HepG2 (cell line): ENCODE results near the gene MKS1. TPM values are rescaled to one million over a fixed set of nuclear protein-coding genes. Genes with fewer than 3 reads are reported as not detected.

Experiments
- ATAC-seq: fragments of 200-7000 bp; cut with Tn5 transposase; 3 replicates; pipeline ENCODE4 v1.9.1; 2020; ENCODE audit warnings: mild to moderate bottlenecking, moderate library complexity
- Bru-seq: library from RNA; stranded (reverse); fragments of 400-500 nt; gene quantifications from one replicate; lab custom pipeline; 2021; lab: Mats Ljungman, UMichigan
- BruChase-seq, 2 experiments: library from RNA; stranded (reverse); fragments of 400-500 nt; gene quantifications; one replicate each; lab custom pipeline; 2021; lab: Mats Ljungman, UMichigan
- BruUV-seq: library from RNA; stranded (reverse); fragments of 400-500 nt; replicated peaks from 2 replicates; lab custom pipeline; 2021; lab: Mats Ljungman, UMichigan
- CTCF ChIA-PET: fragments of 300-600 bp; formaldehyde crosslinking; extraction: SDS; loops from one replicate; lab custom pipeline; 2021; ENCODE audit warnings: low total read pairs, inconsistent platforms, low intra/inter-chr PET ratio; lab: Yijun Ruan, JAX
- POLR2A ChIA-PET: fragments of 350-600 bp; sonication (Branson Sonifier 250); formaldehyde crosslinking; loops from one replicate; lab custom pipeline; 2020; ENCODE audit warnings: antibody characterized with exemption, inconsistent platforms; lab: Yijun Ruan, JAX
- DNase-seq: peaks from one replicate; pipeline ENCODE4 v3.0.0-alpha.2; 2015; ENCODE audit warnings: low spot score
- FAIRE-seq: peaks from 3 replicates; lab custom pipeline; 2011; peaks lifted over from hg19 to GRCh38; lab: Jason Lieb, UNC
- H2AFZ ChIP-seq: one replicate; pipeline ENCODE4 v1.6.1; 2011; ENCODE audit warnings: low read length, inconsistent platforms
- H3K27ac ChIP-seq: fragments of 300-600 bp; 3 replicates; pipeline ENCODE4 v1.8.0; 2011; ENCODE audit warnings: mixed run types, mild to moderate bottlenecking, mixed read lengths, low read length, inconsistent platforms; ENCODE audit not compliant: insufficient read depth; ENCODE audit errors: extremely low read length
- H3K27me3 ChIP-seq, 2 experiments: fragments of 200-600 bp in 1 of 2; 2 replicates in 1 of 2; 3 replicates in 1 of 2; pipeline versions ENCODE4 v1.6.0 to v1.8.0; 2011; ENCODE audit warnings: low read length in 2 of 2, mild to moderate bottlenecking in 2 of 2, moderate library complexity in 2 of 2, inconsistent platforms in 1 of 2; ENCODE audit not compliant: insufficient read depth in 2 of 2, control insufficient read depth in 1 of 2
- H3K36me3 ChIP-seq, 2 experiments: fragments of 200-600 bp in 1 of 2; replicated peaks in 1 of 2; 2 replicates in 1 of 2; 3 replicates in 1 of 2; pipeline versions ENCODE4 v1.5.1 to v1.8.0; 2011; ENCODE audit warnings: low read length in 2 of 2, inconsistent platforms in 1 of 2; ENCODE audit not compliant: insufficient read depth in 2 of 2, control insufficient read depth in 1 of 2
- H3K4me1 ChIP-seq: 2 replicates; pipeline ENCODE4 v1.5.1; 2012; ENCODE audit warnings: low read length, inconsistent platforms; ENCODE audit not compliant: insufficient read depth
- H3K4me2 ChIP-seq: 2 replicates; pipeline ENCODE4 v1.6.0; 2011; ENCODE audit warnings: low read depth, low read length, inconsistent platforms
- H3K4me3 ChIP-seq, 3 experiments: fragments of 200-600 bp in 1 of 3; sonication (generic), shearing (Covaris generic) in 1 of 3; replicated peaks in 1 of 3; 2 replicates each; pipeline ENCODE4 v1.5.1; 2011 to 2016; ENCODE audit warnings: low read length in 3 of 3, inconsistent platforms in 2 of 3, low read depth in 2 of 3, mild to moderate bottlenecking in 2 of 3, control low read depth in 1 of 3, mixed read lengths in 1 of 3; ENCODE audit not compliant: insufficient read depth in 1 of 3
- H3K79me2 ChIP-seq: one replicate; pipeline ENCODE4 v1.6.1; 2011; ENCODE audit warnings: low read length, inconsistent platforms; ENCODE audit not compliant: insufficient read depth
- H3K9ac ChIP-seq: 2 replicates; pipeline ENCODE4 v1.6.0; 2011; ENCODE audit warnings: mild to moderate bottlenecking, low read depth, low read length, inconsistent platforms; ENCODE audit not compliant: insufficient read depth
- H3K9me3 ChIP-seq: 2 replicates; pipeline ENCODE4 v1.5.1; 2012; ENCODE audit warnings: mild to moderate bottlenecking, low read length
- H4K20me1 ChIP-seq: 2 replicates; pipeline ENCODE4 v1.6.0; 2011; ENCODE audit warnings: inconsistent platforms, mild to moderate bottlenecking, low read length, moderate library complexity; ENCODE audit not compliant: insufficient read depth
- HNRNPLL ChIP-seq: fragments of 200-400 bp; formaldehyde crosslinking; IDR thresholded peaks from 2 replicates; pipeline ENCODE4 v1.6.1; 2017; ENCODE audit warnings: mild to moderate bottlenecking, low read depth, low read length; ENCODE audit not compliant: poor library complexity, severe bottlenecking
- HOMEZ ChIP-seq: IDR thresholded peaks from 2 replicates; pipeline ENCODE4 v1.6.1; 2016; ENCODE audit warnings: low read depth
- HOXA7 ChIP-seq: sonication (generic); formaldehyde crosslinking; IDR thresholded peaks from 2 replicates; pipeline ENCODE4 v1.8.1; 2022; ENCODE audit warnings: mild to moderate bottlenecking, missing genetic modification reagents, moderate library complexity
- PCBP1 ChIP-seq: fragments of 200-400 bp; formaldehyde crosslinking; IDR thresholded peaks from 2 replicates; pipeline ENCODE4 v1.6.1; 2017; ENCODE audit warnings: mild to moderate bottlenecking, low read depth, low read length, borderline replicate concordance
- SPEN ChIP-seq: sonication (generic); formaldehyde crosslinking; IDR thresholded peaks from 2 replicates; pipeline ENCODE4 v1.5.1; 2020; ENCODE audit warnings: low read depth, mild to moderate bottlenecking, missing genetic modification reagents
- ZBTB1 ChIP-seq: sonication (generic); formaldehyde crosslinking; IDR thresholded peaks from 2 replicates; pipeline ENCODE4 v1.4.0; 2020; ENCODE audit warnings: missing genetic modification reagents, borderline replicate concordance
- ZBTB2 ChIP-seq: sonication (generic); formaldehyde crosslinking; IDR thresholded peaks from 2 replicates; pipeline ENCODE4 v1.8.0; 2022; ENCODE audit warnings: low read depth, missing genetic modification reagents
- ZMAT5 ChIP-seq: sonication (generic); formaldehyde crosslinking; IDR thresholded peaks from 2 replicates; pipeline ENCODE4 v1.5.0; 2020; ENCODE audit warnings: mild to moderate bottlenecking, low read depth, missing genetic modification reagents, borderline replicate concordance
- ZSCAN25 ChIP-seq: sonication (generic); formaldehyde crosslinking; IDR thresholded peaks from 2 replicates; pipeline ENCODE4 v1.8.0; 2022; ENCODE audit warnings: mild to moderate bottlenecking, missing genetic modification reagents
- ZUFSP ChIP-seq: sonication (generic); formaldehyde crosslinking; IDR thresholded peaks from 2 replicates; pipeline ENCODE4 v1.9.0; 2021; ENCODE audit warnings: missing genetic modification reagents, mild to moderate bottlenecking, borderline replicate concordance
- WGBS: methylation state at CpG from one replicate; pipeline ENCODE4 v1.1.6; 2017; ENCODE audit warnings: low lambda C conversion rate; 5-methylcytosine and 5-hydroxymethylcytosine counted together
- in situ Hi-C: cut with HindIII; loops from 2 replicates; pipeline ENCODE4 v1.10.0; 2017; ENCODE audit warnings: low pct_unique_long_range_greater_than_20kb; ENCODE audit not compliant: extremely low pct_ligation_motif_present
- intact Hi-C: fragments of 100-400 bp; cut with micrococcal nuclease; formaldehyde crosslinking; loops from one replicate; pipeline ENCODE4 v1.10.0; 2022; ENCODE audit not compliant: unreplicated experiment
- long read RNA-seq, 2 experiments: library from RNA in 1 of 2; library from polyadenylated mRNA in 1 of 2; stranded (forward) in 1 of 2; unstranded in 1 of 2; transcript quantifications; one replicate each; pipeline ENCODE4 v2.0.0, GENCODE V29; 2019 to 2022
- polyA minus RNA-seq, 3 experiments: library from RNA; depleted of rRNA, polyadenylated mRNA; stranded (reverse); fragments of >200 nt; gene quantifications; 2 replicates each; pipeline ENCODE4 v1.2.3, GENCODE V29; 2011; ENCODE audit warnings: low replicate concordance in 1 of 3
- polyA plus RNA-seq, 8 experiments: library from polyadenylated mRNA; depleted of rRNA in 3 of 8; stranded (reverse) in 7 of 8; unstranded in 1 of 8; fragments of >200 nt; fragmentation: Illumina TruSeq in 4 of 8; extraction: Trizol in 4 of 8; gene quantifications; 2 replicates each; pipeline versions ENCODE4 v1.2.1 to v1.2.3, GENCODE V29; 2011 to 2016; ENCODE audit warnings: low read depth in 4 of 8, missing spikeins in 1 of 8, mixed read lengths in 1 of 8; ENCODE audit not compliant: insufficient read depth in 1 of 8
- total RNA-seq, 5 experiments: library from RNA; depleted of rRNA; stranded (reverse); fragments of >200 nt; fragmentation: Illumina TruSeq; extraction: Trizol; gene quantifications; 2 replicates each; pipeline ENCODE4 v1.2.3, GENCODE V29; 2016; ENCODE audit warnings: low read depth in 1 of 5

The MKS1 gene
- total RNA-seq (2016; rRNA removed; fragmentation: Illumina TruSeq; extraction: Trizol) (24.8 and 26.3 TPM in 2 replicates), polyA plus RNA-seq (2011; rRNA removed) (16.1 and 21.3 TPM in 2 replicates), polyA minus RNA-seq (2011; rRNA and poly(A)+ RNA removed; ENCODE audit: low replicate concordance) (18.2 and 25.5 TPM in 2 replicates), Bru-seq, nascent RNA (percentile 59 among the genes with signal in this experiment), BruChase-seq, experiment 1, labeled RNA remaining after a 6-hour chase (percentile 62 among the genes with signal in this experiment), BruChase-seq, experiment 2, labeled RNA remaining after a 2-hour chase (percentile 61 among the genes with signal in this experiment)
- 6.2 and 6.6 TPM in 2 replicates for total RNA-seq (2016; cell fraction: cytosol; rRNA removed; fragmentation: Illumina TruSeq; extraction: Trizol; ENCODE audit: low read depth)
- 22.8 and 25.4 TPM in 2 replicates for total RNA-seq (2016; cell fraction: insoluble cytoplasmic fraction; rRNA removed; fragmentation: Illumina TruSeq; extraction: Trizol)
- 7.3 and 8.1 TPM in 2 replicates for total RNA-seq (2016; cell fraction: membrane; rRNA removed; fragmentation: Illumina TruSeq; extraction: Trizol)
- 23.0 and 27.7 TPM in 2 replicates for total RNA-seq (2016; cell fraction: nucleus; rRNA removed; fragmentation: Illumina TruSeq; extraction: Trizol)
- 10.5 and 11.3 TPM in 2 replicates for polyA plus RNA-seq (2011; cell fraction: cytosol; rRNA removed)
- 65.5 and 71.8 TPM in 2 replicates for polyA plus RNA-seq (2011; cell fraction: nucleus; rRNA removed)
- polyA plus RNA-seq (2012) = 15.3 and 16.5 TPM in 2 replicates
- polyA plus RNA-seq (2016; cell fraction: cytosol; fragmentation: Illumina TruSeq; extraction: Trizol; ENCODE audit: low read depth) = 2.5 and 2.6 TPM in 2 replicates
- polyA plus RNA-seq (2016; cell fraction: insoluble cytoplasmic fraction; fragmentation: Illumina TruSeq; extraction: Trizol; ENCODE audit: low read depth) = 17.3 and 22.5 TPM in 2 replicates
- polyA plus RNA-seq (2016; cell fraction: membrane; fragmentation: Illumina TruSeq; extraction: Trizol; ENCODE audit: low read depth) = 3.8 and 3.9 TPM in 2 replicates
- polyA plus RNA-seq (2016; cell fraction: nucleus; fragmentation: Illumina TruSeq; extraction: Trizol; ENCODE audit: insufficient read depth, low read depth) = 50.4 and 56.7 TPM in 2 replicates
- 6.3 and 8.2 TPM in 2 replicates for polyA minus RNA-seq (2011; cell fraction: cytosol; rRNA and poly(A)+ RNA removed)
- 26.3 and 32.4 TPM in 2 replicates for polyA minus RNA-seq (2011; cell fraction: nucleus; rRNA and poly(A)+ RNA removed)
- long read RNA-seq, experiment 1, transcript MKS1-202 (18 exons, 2,397 nt) = major isoform, 16 of 35 reads
- long read RNA-seq, experiment 1, partial matches to known transcripts = 3 of 35 reads
- long read RNA-seq, experiment 1, other reads (novel, unspliced or antisense) = 12 of 35 reads
- long read RNA-seq, experiment 2, transcript MKS1-202 (18 exons, 2,397 nt) = major isoform, 9 of 18 reads
- long read RNA-seq, experiment 2, partial matches to known transcripts = 5 of 18 reads
- long read RNA-seq, experiment 2, other reads (novel, unspliced or antisense) = 4 of 18 reads

GRCh38 chr17:58219007-58219788, at the start of gene MKS1:
MKS1 (minus strand) TSS chr17:58219255; CDS start chr17:58219230, 25 bp downstream.
- Histone ChIP-seq H3K27me3 (peaks cover 0 to 3% of the 10 kb centered on the region in 2 experiments; a peak in 1 of 5 replicates), H3K27ac (peak within 1 kb of the TSS; percentile 72), H3K4me2 (peak within 1 kb of the TSS; percentile 100), H2AFZ (peak within 1 kb of the TSS; percentile 100), H3K36me3 (peaks cover 5 to 6% of the 10 kb centered on the region in 2 experiments; a peak in 4 of 5 replicates), H4K20me1 (no peaks in the 10 kb centered on the region), H3K9me3 (no peaks in the 10 kb centered on the region), H3K4me3 (peak within 1 kb of the TSS; percentile 79 to 88 (median 87)), H3K79me2 (no peaks in the 10 kb centered on the region), H3K9ac (peak within 1 kb of the TSS; percentile 87), H3K4me1 (peaks cover 19% of the 10 kb centered on the region)
- no TSS peak for BruUV-seq
- DNase-seq (peak; percentile 90), FAIRE-seq (peak; percentile 92), ATAC-seq (peak; percentile 99)
- in situ Hi-C loops = no loop called here
- WGBS = 5% methylated on average over 14 of the region's 56 CpGs
- ChIA-PET POLR2A (interaction anchor here (0.8 to 1.3 kb wide), 5 partner anchors 11 to 136 kb away, joined by 3 to 7 read pairs (median 3); partner anchors contain the start of gene DYNLL2), CTCF (interaction anchor here (1.1 to 1.3 kb wide), 2 partner anchors 19 to 31 kb away, joined by 3 to 4 read pairs; no protein-coding TSS in a partner anchor)
- intact Hi-C loops = no loop called here
- 0 out of 2 replicates have a peak, but pooled peaks have one; percentile 62 for TF ChIP-seq PCBP1
- TF ChIP-seq HOXA7 (CRISPR knock-in tag) = no peak
- 0 out of 2 replicates have a peak, but pooled peaks have one; percentile 19 for TF ChIP-seq ZBTB1 (CRISPR knock-in tag)
- TF ChIP-seq HOMEZ (CRISPR knock-in tag) = peak; percentile 91
- TF ChIP-seq ZUFSP = no peak
- peak; percentile 91 for TF ChIP-seq SPEN (CRISPR knock-in tag)
- TF ChIP-seq ZMAT5 = no peak
- peak; percentile 95 for TF ChIP-seq HNRNPLL
- TF ChIP-seq ZSCAN25 (CRISPR knock-in tag) = peak; percentile 80; the same call in 1 of the 2 replicates
- TF ChIP-seq ZBTB2 = peak; percentile 52; the same call in 1 of the 2 replicates
